DOHH2 (cell line): ENCODE data around the gene MC5R.

Experiments
- CTCF ChIP-seq: fragments of 200-600 bp; sonication (generic); IDR thresholded peaks from one replicate; pipeline ENCODE4 v1.5.1; 2014; ENCODE audit warnings: antibody characterized with exemption, mild to moderate bottlenecking, low read depth, low read length; ENCODE audit not compliant: poor library complexity, severe bottlenecking
- EZH2phosphoT487 ChIP-seq: fragments of 200-600 bp; sonication (generic); IDR thresholded peaks from 2 replicates; pipeline ENCODE4 v1.6.1; 2017; ENCODE audit warnings: borderline replicate concordance, mild to moderate bottlenecking, antibody characterized with exemption, low read length, moderate library complexity, mixed read lengths

- TF ChIP-seq CTCF (no peak), EZH2phosphoT487 (no peak)
Observed at GRCh38 chr18:13868501-13869271, 44.7 kb downstream of the MC5R start.
